GM21737 (cell line): ENCODE measurements around the gene FAR2.

ENCODE experiments used
- ATAC-seq: cut with Tn5 transposase; IDR thresholded peaks from one replicate; pipeline ENCODE4 v1.9.1; 2021; ENCODE audit warnings: mild to moderate bottlenecking, moderate library complexity; ENCODE audit not compliant: unreplicated experiment

FAR2 gene

DNA sequence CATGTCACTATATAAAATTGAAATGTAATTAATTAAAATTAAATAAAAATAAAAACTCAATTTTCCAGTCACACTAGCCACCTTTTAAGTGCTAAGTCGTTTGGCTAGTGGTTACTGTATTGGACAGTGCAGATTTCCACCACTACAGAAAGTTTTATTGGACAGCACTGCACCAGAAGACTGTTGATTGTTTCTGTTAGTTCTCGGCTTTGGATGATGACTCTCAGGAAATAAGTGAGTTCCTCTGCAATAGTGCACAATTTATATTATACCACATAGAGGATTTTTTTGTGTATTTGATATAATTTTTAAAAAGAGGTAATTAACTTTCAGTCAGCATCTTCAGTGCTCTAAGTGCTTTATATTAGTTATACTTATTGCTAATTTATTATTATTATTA lies 52.7 kb downstream of the FAR2 start:
- no peak for ATAC-seq

DNA sequence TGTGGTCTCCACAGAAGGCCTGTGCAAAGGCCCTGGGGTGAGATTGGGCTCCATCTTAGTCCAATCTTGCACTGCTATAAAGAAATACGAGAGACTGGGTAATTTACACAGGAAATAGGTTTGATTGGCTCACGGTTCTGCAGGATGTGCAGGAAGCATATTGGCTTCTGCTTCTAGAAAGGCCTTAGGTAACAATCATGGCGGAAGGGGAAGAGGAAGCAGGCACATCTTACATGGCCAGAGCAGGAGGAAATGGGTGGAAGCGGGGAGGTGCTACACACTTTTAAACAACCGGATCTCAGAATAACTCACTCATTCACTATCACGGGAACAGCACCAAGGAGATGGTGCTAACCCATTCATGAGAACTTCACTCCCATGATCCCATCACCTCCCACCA lies 55.4 kb downstream of the FAR2 start:
- no peak for ATAC-seq

DNA sequence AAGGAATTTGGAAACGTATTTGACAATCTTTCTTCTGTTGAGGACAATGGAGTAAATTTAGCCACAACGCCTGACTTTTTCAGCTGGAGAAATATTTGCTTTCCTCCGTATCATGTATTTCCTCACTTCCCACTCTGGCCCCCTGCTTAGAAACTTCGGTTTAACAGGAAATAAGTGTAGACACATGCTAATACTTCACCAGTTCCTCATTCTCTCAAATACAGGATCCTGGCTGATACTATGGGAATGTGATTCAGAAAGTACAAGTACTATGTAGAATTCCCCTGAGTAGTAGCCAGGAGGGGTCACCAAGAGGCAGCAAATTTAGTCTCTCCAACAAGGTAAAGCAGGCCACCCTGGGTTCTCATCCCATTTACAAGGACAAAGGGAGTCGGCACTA lies 58.0 kb downstream of the FAR2 start:
- ATAC-seq: no peak

DNA sequence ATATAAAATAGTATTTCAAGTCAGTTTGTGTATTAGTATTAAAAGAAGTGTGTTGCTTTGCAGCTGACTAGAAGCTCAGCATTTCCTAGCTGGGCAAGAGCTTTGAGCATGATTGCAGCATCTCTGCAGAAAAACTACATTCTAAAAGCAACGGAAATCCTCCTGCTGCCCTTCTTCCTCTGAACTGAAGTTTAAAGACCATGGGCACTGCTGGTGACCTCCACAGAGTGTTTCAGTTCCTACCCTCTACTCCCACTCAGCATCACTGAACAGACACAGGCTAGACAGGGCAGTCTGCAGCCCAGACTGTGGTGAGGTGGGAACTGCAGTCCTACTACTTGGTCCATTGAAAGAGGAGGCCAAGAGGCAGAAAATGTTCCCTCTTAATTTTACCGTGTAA lies 59.0 kb downstream of the FAR2 start:
- ATAC-seq: no peak

GRCh38 chr12:29208936-29209701 lies 60.0 kb downstream of the FAR2 start:
- ATAC-seq: no peak

GRCh38 chr12:29211696-29212095 lies 62.6 kb downstream of the FAR2 start:
- ATAC-seq: no peak

DNA sequence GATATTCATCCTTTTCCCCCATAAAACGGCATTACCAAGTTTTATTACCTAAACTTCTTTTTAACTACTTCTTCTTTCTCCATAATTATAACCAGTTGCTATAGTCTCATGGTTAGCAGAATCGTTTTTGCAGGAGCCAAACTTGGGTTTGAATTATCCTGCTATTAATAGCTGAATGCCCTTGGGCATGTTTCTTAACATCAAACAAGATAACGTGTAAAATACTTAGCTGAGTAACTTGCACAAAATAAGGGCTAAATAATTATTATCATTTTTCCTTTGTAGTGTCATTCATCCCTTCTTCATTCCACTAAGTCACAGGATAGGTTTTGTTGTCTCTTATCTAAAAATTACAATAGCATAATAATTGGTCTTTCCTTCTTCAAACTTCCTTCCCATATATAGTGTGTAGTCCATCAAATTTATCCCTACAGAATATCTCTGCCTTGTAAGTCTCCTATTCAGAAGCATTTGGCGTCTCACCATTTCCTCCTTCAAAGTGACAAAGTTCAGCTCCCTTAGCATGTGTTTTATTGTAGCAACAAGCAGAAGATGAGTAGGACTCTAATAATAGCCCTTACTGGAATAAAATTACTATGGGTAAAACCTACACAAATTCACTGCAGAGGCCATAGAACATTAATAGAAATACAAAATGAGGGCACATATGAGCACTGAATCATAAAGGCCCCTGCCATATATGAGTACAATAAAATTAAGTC lies 63.8 kb downstream of the FAR2 start:
- no peak for ATAC-seq

GRCh38 chr12:29216266-29216665 lies 67.2 kb downstream of the FAR2 start:
- ATAC-seq: no peak

- ATAC-seq: no peak
Observed at GRCh38 chr12:29216797-29217575, 67.9 kb downstream of the FAR2 start.

DNA sequence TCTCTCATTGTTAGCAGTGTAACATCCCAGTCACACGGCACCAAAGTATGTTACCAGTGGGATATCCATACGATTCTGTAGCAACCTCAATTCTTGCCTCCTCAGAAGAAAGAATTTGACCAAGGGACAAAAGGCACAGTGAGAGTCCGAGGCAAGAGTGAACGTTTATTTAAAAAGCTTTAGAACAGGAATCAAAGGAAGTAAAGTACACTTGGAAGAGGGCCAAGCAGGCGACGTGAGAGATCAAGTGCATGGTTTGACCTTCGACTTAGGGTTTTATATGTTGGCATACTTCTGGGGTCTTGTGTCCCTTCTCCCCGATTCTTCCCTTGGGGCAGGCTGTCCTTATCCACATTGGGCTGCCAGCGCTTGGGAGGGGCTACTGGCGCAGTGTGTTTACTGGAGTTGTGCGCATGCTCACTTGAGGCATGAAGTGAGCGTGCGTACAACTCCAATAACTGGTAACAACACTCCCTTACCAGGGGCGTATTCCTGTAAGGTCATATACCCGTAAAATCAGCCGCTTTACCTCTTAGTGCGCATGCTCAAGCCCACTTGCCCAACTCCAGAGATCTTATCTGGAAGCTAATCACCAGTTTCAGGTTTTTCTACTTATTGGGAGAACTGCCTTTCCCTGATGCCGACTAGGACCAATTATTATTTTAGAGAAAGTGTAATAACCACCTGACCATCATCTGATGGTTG lies 71.7 kb downstream of the FAR2 start:
- ATAC-seq: no peak

DNA sequence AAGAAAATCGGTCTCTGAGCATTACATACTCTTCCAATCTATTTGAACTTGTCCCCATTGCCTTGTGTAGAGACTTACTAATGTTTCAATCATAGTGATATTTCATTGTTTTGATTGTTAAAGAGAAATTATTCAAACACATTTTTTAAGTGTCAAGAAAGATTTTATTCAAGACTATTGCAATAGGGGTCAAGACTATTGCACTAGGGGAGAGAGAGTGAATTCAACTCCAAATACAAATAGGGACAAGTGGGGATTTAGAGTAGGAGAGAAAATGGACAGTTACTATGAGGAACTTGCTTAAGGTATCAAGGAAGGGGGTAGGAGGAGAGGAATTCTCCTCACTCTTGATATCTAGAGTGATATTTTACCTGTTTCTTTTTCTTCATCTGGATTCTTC lies 73.1 kb downstream of the FAR2 start:
- no peak for ATAC-seq

DNA sequence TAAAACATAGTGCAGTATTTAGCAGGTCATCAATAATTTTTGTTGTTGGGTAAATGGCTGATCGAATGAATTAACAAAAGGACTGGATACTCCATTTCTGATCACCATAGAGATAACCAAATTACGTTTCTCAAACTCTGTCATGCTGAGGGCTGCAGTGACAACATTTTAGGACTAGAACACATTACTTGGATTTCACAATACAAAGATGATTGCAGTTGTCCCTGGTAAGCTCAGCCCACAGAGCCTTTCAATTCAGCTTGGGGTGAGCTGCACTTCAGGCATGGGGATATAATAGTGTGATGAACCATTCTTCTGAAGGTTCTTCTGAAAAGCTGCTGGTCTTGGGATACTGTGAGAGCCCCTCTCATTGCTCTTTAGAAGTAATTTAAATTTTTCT lies 74.3 kb downstream of the FAR2 start:
- no peak for ATAC-seq

- no peak for ATAC-seq
Observed at GRCh38 chr12:29223956-29224543, 75.0 kb downstream of the FAR2 start.

GRCh38 chr12:29224572-29224971 lies 75.5 kb downstream of the FAR2 start:
- no peak for ATAC-seq

DNA sequence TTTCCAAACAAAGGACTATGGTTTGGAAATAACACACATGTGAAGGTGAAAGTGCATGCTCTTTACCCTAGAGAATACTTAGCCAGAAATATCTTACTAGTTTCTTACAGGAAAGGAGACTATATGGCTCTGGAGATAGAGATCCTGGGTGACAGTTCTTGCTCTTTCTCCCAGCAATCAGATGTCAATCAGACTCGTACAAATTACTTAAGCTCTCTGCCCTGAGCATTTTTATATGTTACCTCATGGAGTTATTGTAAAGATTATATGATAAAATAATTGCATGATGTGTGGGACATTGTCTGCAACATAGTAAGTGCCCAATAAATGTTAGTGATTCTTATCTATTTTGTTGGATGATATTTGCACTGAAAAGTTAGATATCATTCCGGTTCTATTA lies 76.8 kb downstream of the FAR2 start:
- no peak for ATAC-seq

DNA sequence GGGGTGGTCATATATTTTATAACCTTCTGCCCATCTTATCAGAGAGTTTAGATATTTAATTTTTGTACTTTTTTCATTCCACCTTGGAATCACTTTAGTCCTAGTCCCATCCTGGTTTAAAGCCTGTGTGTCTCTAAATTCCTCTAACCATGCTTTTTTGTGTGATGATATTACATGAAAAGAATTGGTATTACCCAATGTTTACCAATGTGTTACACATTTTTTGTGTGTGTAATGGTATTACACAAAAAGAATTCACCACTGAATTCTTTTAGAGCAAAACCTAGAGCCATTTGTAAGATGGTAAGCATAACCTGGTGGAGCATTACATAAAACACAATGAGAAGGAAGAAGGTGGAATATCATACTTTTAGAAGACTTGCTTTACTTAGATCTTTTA lies 77.5 kb downstream of the FAR2 start:
- ATAC-seq: no peak

DNA sequence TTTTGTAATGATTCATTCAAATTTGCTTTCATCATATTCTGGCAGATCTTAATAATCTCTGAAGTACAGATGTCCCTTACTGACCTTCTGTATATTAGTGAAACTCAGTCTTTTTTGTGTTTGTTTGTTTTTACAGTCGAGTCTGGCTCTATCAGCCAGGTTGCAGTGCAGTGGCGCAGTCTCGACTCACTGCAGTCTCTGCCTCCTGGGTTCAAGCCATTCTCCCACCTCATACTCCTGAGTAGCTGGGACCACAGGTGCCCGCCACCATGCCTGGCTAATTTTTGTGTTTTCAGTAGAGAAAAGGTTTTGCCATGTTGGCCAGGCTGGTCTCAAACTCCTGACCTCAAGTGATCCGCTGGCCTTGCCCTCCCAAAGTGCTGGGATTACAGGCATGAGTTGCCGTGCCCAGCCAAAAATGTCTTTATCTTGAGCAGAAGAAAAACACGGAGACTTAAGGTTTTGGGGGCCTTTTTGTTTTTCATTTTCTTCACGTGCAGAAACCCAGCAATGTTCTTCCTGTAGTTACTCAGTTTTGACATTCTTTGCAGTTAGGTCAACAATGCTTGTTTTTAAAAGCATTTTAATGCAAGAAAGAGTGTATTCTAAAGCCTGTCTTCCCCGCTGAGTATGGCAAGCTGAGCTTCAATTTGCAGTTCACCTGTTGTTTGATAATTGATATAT lies 79.5 kb downstream of the FAR2 start:
- ATAC-seq: no peak

DNA sequence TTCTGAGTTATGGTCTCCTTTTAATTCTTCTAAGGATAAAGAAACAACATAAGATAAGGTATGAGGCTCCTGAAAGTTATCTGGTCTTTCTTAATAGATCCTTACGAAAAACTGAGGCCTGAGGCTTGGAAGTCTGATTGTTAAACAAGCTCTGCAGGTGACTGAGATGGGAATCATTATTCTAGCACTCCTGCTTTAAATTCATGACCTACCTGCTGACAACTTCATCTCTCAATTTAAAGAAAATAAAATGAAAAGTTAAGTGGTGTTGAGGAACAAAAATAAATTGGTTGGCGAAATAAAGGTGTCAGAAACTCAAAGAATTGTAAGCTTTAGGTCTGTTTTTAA lies 80.1 kb downstream of the FAR2 start:
- ATAC-seq: no peak

- no peak for ATAC-seq
Observed at GRCh38 chr12:29229937-29230336, 80.9 kb downstream of the FAR2 start.

- no peak for ATAC-seq
Observed at GRCh38 chr12:29230800-29231560, 81.9 kb downstream of the FAR2 start.
